Measurements from ENCODE around the gene ITSN2.
"Not testable (repeated sequence)": the region's sequence is repeated elsewhere in the genome, so short reads cannot be mapped to it uniquely, and the experiment has no call there.

The ITSN2 gene

GRCh38 chr2:24363301-24363700 lies 3.0 kb upstream of the ITSN2 start:
- no peak for DNase-seq (ENCODE audit: low read depth in 2 of 2)

- DNase-seq (ENCODE audit: low read depth in 2 of 2): no peak
These were observed 1.9 kb upstream of the ITSN2 start for GRCh38 chr2:24362253-24362652.

- no peak for DNase-seq (ENCODE audit: low read depth in 2 of 2)
These were observed 611 bp upstream of the ITSN2 start for GRCh38 chr2:24360963-24361330.

GRCh38 chr2:24359129-24360049 lies 947 bp downstream of the ITSN2 start:
- peak in 1 of 2 donors; percentile 32 for DNase-seq (ENCODE audit: low read depth in 2 of 2)

- DNase-seq (ENCODE audit: low read depth in 2 of 2): not testable (repeated sequence)
These were observed 2.6 kb downstream of the ITSN2 start for GRCh38 chr2:24357767-24358166.

- DNase-seq (ENCODE audit: low read depth in 2 of 2): not testable (repeated sequence)
These were observed 3.2 kb downstream of the ITSN2 start for GRCh38 chr2:24357115-24357514.

- no peak for DNase-seq (ENCODE audit: low read depth in 2 of 2)
These were observed 5.4 kb downstream of the ITSN2 start for GRCh38 chr2:24354957-24355356.

GRCh38 chr2:24354395-24354794 lies 5.9 kb downstream of the ITSN2 start:
- DNase-seq (ENCODE audit: low read depth in 2 of 2): no peak

- no peak for DNase-seq (ENCODE audit: low read depth in 2 of 2)
These were observed 6.4 kb downstream of the ITSN2 start for GRCh38 chr2:24353973-24354372.

- DNase-seq (ENCODE audit: low read depth in 2 of 2): no peak
These were observed 7.0 kb downstream of the ITSN2 start for GRCh38 chr2:24353364-24353763.

GRCh38 chr2:24352664-24353063 lies 7.7 kb downstream of the ITSN2 start:
- no peak for DNase-seq (ENCODE audit: low read depth in 2 of 2)

GRCh38 chr2:24351981-24352380 lies 8.4 kb downstream of the ITSN2 start:
- no peak for DNase-seq (ENCODE audit: low read depth in 2 of 2)

GRCh38 chr2:24351627-24351938 lies 8.8 kb downstream of the ITSN2 start:
- no peak for DNase-seq (ENCODE audit: low read depth in 2 of 2)

- no peak for DNase-seq (ENCODE audit: low read depth in 2 of 2)
These were observed 9.3 kb downstream of the ITSN2 start for GRCh38 chr2:24350826-24351626.

- DNase-seq (ENCODE audit: low read depth in 2 of 2): no peak
These were observed 11.2 kb downstream of the ITSN2 start for GRCh38 chr2:24349097-24349496.

GRCh38 chr2:24345937-24346336 lies 14.4 kb downstream of the ITSN2 start:
- no peak for DNase-seq (ENCODE audit: low read depth in 2 of 2)

- DNase-seq (ENCODE audit: low read depth in 2 of 2): no peak
These were observed 17.0 kb downstream of the ITSN2 start for GRCh38 chr2:24343225-24343882.

- no peak for DNase-seq (ENCODE audit: low read depth in 2 of 2)
These were observed 18.0 kb downstream of the ITSN2 start for GRCh38 chr2:24342110-24342910.

- DNase-seq (ENCODE audit: low read depth in 2 of 2): no peak
These were observed 20.5 kb downstream of the ITSN2 start for GRCh38 chr2:24339856-24340262.

- not testable (repeated sequence) for DNase-seq (ENCODE audit: low read depth in 2 of 2)
These were observed 21.2 kb downstream of the ITSN2 start for GRCh38 chr2:24339098-24339497.

- DNase-seq (ENCODE audit: low read depth in 2 of 2): no peak
These were observed 22.4 kb downstream of the ITSN2 start for GRCh38 chr2:24337890-24338289.

GRCh38 chr2:24336811-24337210 lies 23.5 kb downstream of the ITSN2 start:
- DNase-seq (ENCODE audit: low read depth in 2 of 2): no peak

Data from stimulated activated CD8-positive, alpha-beta memory T cell treated with anti-CD3 and anti-CD28 coated beads, Interleukin-7, amount 100 ng/mL, for 4 hours (primary cell).